Kidney (tissue), 14 donors: ENCODE results near the gene CCDC7. TPM values are rescaled to one million over a fixed set of nuclear protein-coding genes. Genes with fewer than 3 reads are reported as not detected.
A peak's percentile ranks its signal among the peaks of the same experiment; 100 is the strongest.
"Not testable (repeated sequence)": the region's sequence is repeated elsewhere in the genome, so short reads cannot be mapped to it uniquely, and the experiment has no call there.

Experiments
- DNase-seq, 5 donors: peaks; one replicate each; pipeline ENCODE4 v3.0.0-alpha.2; 2013 to 2020
- FAIRE-seq: peaks from 2 replicates; lab custom pipeline; 2012; peaks lifted over from hg19 to GRCh38; lab: Jason Lieb, UNC
- H3K27ac ChIP-seq, 2 donors: one replicate each; pipeline ENCODE4 v1.7.0; 2013; ENCODE audit warnings: low read depth in 2 of 2, low read length in 2 of 2, inconsistent platforms in 1 of 2
- H3K27me3 ChIP-seq: one replicate; pipeline ENCODE4 v1.7.1; 2013; ENCODE audit warnings: low read length, inconsistent platforms; ENCODE audit not compliant: control insufficient read depth, insufficient read depth
- H3K36me3 ChIP-seq, 3 donors: one replicate each; pipeline versions ENCODE4 v1.7.0 to v1.7.1; 2013; ENCODE audit warnings: low read length in 3 of 3, control low read depth in 1 of 3, inconsistent platforms in 1 of 3; ENCODE audit not compliant: insufficient read depth in 3 of 3, control insufficient read depth in 2 of 3
- H3K4me1 ChIP-seq, 3 donors: one replicate each; pipeline versions ENCODE4 v1.7.0 to v1.7.1; 2013; ENCODE audit warnings: low read length in 3 of 3, inconsistent platforms in 1 of 3, low read depth in 1 of 3; ENCODE audit not compliant: control insufficient read depth in 2 of 3, insufficient read depth in 2 of 3
- H3K4me3 ChIP-seq, 3 donors: one replicate each; pipeline versions ENCODE4 v1.7.0 to v1.8.1; 2013; ENCODE audit warnings: low read length in 3 of 3, control low read depth in 1 of 3, inconsistent platforms in 1 of 3
- H3K9ac ChIP-seq, 3 donors: one replicate each; pipeline versions ENCODE4 v1.7.0 to v1.7.1; 2013; ENCODE audit warnings: low read length in 3 of 3, control low read depth in 1 of 3, inconsistent platforms in 1 of 3
- H3K9me3 ChIP-seq, 3 donors: one replicate each; pipeline versions ENCODE4 v1.7.0 to v1.7.1; 2013; ENCODE audit warnings: low read length in 3 of 3, control low read depth in 1 of 3, inconsistent platforms in 1 of 3; ENCODE audit not compliant: control insufficient read depth in 2 of 3, insufficient read depth in 1 of 3
- intact Hi-C: fragments of 100-400 bp; cut with DNase I; formaldehyde crosslinking; loops from one replicate; pipeline ENCODE4 v1.11.1; 2022
- polyA plus RNA-seq: library from polyadenylated mRNA; stranded (reverse); fragments of 350-450 nt; fragmentation: Illumina TruSeq; extraction: RNeasy Lipid Tissue Mini Kit (QIAGEN cat#74804); gene quantifications from one replicate; pipeline ENCODE4 v1.2.3, GENCODE V29; 2014; ENCODE audit warnings: low read depth, low replicate concordance; ENCODE audit not compliant: insufficient read depth
- total RNA-seq: library from RNA; stranded (reverse); fragmentation: NEBNext Ultra II Directional; extraction: Animal tissue kit (Norgen Biotek cat#: 25700); gene quantifications from one replicate; pipeline ENCODE4 v1.2.1, GENCODE V29; 2021
- TF ChIP-seq, protein P1 (sequence below): IDR thresholded peaks from 3 replicates; pipeline ENCODE4 v1.5.1; 2012; ENCODE audit warnings: mild to moderate bottlenecking, moderate library complexity, borderline replicate concordance; ENCODE audit not compliant: insufficient read depth; ENCODE audit errors: extremely low read depth
- donor health status: control.
- donor health status: control.
- donor health status: control.
- donor health status: control.
- donor health status: control.
- donor health status: DM: yes; HTN: yes; CAD: no.
- donor health status: Normal renal cell carcinoma (clear cell type).

Gene CCDC7
- total and polyA plus RNA-seq, 2 donors from 2014 or later = 0.84 to 28.0 TPM

DNA sequence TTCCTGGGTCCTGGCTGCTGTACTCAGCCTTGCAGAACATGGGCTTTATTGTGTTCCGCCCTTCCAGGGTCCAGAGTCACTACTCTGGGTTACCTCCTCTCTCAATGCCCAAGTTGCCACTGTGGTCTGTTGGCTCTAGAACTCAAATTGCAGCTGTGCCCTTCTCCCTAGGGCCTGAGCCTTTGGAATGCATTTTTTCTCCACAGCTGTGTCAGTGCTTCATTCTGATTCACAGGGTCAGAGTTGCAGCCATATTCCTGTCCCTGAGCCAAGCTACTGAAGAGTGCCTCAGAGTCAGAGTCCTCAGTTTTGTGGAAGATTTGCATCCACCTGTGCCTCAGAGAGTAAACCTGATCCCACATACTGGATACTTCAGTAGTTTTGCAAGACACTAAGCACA is 344.5 kb downstream of the CCDC7 start:
- Histone ChIP-seq H3K36me3 (no peaks in the 10 kb centered on the region), H3K4me3 (no peak overlapping the region), H3K4me1 (no peaks in the 10 kb centered on the region), H3K9ac (no peak overlapping the region), H3K27me3 (no peaks in the 10 kb centered on the region), H3K9me3 (peaks cover 0 to 6% (median 0%) of the 10 kb centered on the region in 3 donors), H3K27ac (no peak overlapping the region)
- DNase-seq = no peak
- TF ChIP-seq, protein P1, sequence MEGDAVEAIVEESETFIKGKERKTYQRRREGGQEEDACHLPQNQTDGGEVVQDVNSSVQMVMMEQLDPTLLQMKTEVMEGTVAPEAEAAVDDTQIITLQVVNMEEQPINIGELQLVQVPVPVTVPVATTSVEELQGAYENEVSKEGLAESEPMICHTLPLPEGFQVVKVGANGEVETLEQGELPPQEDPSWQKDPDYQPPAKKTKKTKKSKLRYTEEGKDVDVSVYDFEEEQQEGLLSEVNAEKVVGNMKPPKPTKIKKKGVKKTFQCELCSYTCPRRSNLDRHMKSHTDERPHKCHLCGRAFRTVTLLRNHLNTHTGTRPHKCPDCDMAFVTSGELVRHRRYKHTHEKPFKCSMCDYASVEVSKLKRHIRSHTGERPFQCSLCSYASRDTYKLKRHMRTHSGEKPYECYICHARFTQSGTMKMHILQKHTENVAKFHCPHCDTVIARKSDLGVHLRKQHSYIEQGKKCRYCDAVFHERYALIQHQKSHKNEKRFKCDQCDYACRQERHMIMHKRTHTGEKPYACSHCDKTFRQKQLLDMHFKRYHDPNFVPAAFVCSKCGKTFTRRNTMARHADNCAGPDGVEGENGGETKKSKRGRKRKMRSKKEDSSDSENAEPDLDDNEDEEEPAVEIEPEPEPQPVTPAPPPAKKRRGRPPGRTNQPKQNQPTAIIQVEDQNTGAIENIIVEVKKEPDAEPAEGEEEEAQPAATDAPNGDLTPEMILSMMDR = no peak
- no peak for FAIRE-seq
- intact Hi-C loops = no loop called here

- Histone ChIP-seq H3K4me1 (no peaks in the 10 kb centered on the region), H3K27ac (no peak overlapping the region), H3K36me3 (no peaks in the 10 kb centered on the region), H3K4me3 (no peak overlapping the region), H3K27me3 (no peaks in the 10 kb centered on the region), H3K9ac (no peak overlapping the region), H3K9me3 (no peaks in the 10 kb centered on the region)
- no peak for DNase-seq
- TF ChIP-seq, protein P1 = no peak
- FAIRE-seq = no peak
- intact Hi-C loops = no loop called here
These were observed 347.1 kb downstream of the CCDC7 start for GRCh38 chr10:32793033-32793432.

GRCh38 chr10:32795598-32796183 is 349.8 kb downstream of the CCDC7 start:
- peak; percentile 88 for FAIRE-seq
- H3K27me3 ChIP-seq = no peaks in the 10 kb centered on the region
- peak in 2 of 5 donors; percentile 24 to 50 for DNase-seq
- TF ChIP-seq, protein P1 = peak; percentile 68
- H3K9ac ChIP-seq = no peak overlapping the region
- no peaks in the 10 kb centered on the region for H3K36me3 ChIP-seq
- no peaks in the 10 kb centered on the region for H3K4me1 ChIP-seq
- no peak overlapping the region for H3K27ac ChIP-seq
- intact Hi-C loops = loop anchor here (5.0 kb wide), 1 partner anchor 212 kb away; no protein-coding TSS in a partner anchor
- H3K4me3 ChIP-seq = no peak overlapping the region
- no peaks in the 10 kb centered on the region for H3K9me3 ChIP-seq

GRCh38 chr10:32797393-32797792 is 351.5 kb downstream of the CCDC7 start:
- not testable (repeated sequence) for H3K36me3 ChIP-seq, H3K27me3 ChIP-seq, H3K27ac ChIP-seq, DNase-seq, H3K4me3 ChIP-seq, H3K4me1 ChIP-seq, H3K9ac ChIP-seq, FAIRE-seq, H3K9me3 ChIP-seq
- intact Hi-C loops = loop anchor here (5.0 kb wide), 1 partner anchor 210 kb away; no protein-coding TSS in a partner anchor
